Epithelial cell of prostate (primary cell): ENCODE results near the gene PTPRG.
A peak's percentile ranks its signal among the peaks of the same experiment; 100 is the strongest.

Source experiments
- DNase-seq: peaks from one replicate; pipeline ENCODE4 v3.0.0-alpha.2; 2011; ENCODE audit warnings: low read depth, low spot score
- H3K27ac ChIP-seq: fragments of 450-650 bp; 2 replicates; pipeline ENCODE4 v1.5.1; 2017; ENCODE audit warnings: mild to moderate bottlenecking

Gene PTPRG

DNA sequence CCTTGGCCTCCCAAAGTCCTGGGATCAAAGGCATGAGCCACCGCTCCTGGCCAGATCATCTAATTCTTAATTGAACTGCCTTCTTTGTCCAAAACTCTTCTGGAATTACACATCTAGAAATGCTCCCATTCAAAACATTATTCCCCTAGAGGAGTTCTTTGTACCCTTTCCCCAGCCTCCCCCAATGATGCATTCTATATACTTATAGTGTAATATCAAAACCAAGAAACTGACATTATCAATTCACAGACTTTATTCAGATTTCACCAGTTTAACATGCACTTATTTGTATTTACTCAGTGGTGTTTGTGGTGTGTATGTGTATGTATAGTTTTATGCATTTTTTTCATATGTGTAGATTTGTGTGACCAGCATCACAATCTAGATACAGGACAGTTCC lies 85.0 kb downstream of the PTPRG start:
- no peak overlapping the region for H3K27ac ChIP-seq
- no peak for DNase-seq

DNA sequence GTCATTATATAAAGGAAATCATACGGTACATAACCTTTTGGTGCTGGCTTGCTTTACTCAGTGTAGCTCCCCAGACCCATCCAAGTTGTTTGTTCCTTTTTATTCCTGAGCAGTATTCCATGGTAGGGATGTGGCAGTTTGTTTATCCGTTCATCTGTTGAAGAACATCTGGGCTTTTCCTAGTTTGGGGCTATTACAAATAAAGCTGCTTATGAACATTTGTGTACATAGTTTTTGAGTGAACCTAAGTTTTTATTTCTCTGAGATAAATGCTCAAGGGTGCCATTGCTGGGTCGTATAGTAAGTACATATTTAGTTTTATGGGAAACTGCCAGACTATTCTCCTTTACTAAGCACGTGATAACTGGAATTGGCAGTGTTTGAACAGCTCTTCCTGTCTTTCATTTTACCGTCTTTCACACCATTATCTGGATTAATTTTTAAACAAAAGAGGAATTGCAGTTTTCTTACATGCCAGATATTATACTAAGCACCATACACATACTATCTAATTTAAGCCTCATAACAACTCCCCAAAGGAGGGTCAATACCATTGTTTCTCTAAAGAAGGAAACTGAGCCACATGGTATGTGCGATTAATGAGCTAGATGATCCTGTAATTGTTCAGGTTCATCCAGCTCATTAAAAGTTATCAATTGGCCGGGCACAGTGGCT lies 85.6 kb downstream of the PTPRG start:
- no peak for DNase-seq
- no peak overlapping the region for H3K27ac ChIP-seq

DNA sequence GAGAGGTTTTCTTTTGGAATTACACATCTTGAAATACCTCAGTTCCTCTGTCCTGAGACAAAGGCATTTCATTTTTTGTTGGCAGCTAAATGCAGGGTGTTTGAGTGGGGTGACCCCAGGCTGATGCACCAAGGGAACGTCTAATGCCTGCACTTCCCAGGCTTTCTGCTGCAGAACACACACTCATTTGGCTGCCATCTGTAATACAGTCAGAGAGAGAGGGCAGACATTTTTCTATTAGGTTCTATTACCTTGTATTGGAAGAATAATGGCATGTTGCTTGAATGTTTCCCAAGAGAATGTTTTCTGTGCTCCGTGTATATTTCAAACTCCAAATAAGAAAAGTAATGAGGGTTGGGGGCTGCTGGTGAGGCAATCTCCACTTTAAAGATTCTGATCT lies 87.1 kb downstream of the PTPRG start:
- no peak for DNase-seq

DNA sequence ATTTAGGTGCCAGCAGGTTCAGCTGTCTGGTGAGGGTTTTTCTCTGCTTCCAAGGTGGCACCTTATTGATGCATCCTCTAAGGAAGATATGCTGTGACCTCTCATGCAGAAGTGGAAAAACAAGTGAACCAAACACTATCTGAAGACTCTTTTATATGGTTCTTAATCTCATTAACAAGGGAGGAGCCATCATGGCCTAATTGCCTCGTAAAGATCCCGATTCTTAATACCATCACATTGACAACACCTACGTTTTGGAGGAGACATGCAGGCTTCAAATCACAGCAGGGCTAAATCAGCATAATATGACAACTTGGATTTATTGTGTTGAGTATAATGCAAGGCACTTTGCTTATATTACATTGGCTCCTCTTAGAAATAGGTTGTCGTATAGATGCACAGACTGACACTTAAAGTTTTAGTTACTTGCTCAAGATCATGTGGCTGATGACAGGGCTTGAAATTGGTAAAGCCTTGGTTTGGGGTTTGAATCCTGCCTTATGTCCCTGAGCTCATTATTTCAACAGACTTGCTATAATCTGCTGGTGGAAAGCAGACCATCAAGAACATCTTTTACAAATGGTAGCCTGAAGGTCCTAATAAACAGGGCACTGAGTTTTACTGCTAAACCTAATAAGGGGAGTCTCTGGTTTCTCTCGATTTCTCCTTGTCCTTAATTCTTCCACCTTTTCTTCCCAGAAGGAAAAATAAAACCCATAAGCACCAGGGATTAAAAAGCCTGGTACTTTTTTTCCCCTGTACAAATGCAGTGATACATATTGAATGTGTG lies 88.2 kb downstream of the PTPRG start:
- DNase-seq = no peak
- H3K27ac ChIP-seq = no peak overlapping the region

More for the DNA sequence above, 87.1 kb downstream of the PTPRG start:
- no peak overlapping the region for H3K27ac ChIP-seq

DNA sequence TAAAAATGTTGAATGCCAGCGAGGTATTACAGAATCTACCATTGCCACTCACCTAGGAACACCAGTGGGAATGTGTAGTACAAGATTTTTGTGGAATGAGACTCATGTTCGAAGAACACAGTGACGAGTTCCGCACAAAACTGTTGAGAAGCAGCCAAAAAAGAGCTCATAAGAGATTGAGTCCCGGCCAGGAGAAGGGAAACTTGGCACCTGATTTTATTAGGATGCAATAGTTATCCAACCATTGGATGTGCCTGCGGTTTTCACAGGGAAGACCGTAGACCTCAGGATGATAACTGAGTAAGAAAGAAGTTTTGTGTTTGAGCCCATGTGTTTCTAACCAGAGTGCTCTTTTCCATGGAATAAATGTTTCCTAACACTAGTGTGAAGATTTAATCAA lies 88.9 kb downstream of the PTPRG start:
- no peak overlapping the region for H3K27ac ChIP-seq
- no peak for DNase-seq

DNA sequence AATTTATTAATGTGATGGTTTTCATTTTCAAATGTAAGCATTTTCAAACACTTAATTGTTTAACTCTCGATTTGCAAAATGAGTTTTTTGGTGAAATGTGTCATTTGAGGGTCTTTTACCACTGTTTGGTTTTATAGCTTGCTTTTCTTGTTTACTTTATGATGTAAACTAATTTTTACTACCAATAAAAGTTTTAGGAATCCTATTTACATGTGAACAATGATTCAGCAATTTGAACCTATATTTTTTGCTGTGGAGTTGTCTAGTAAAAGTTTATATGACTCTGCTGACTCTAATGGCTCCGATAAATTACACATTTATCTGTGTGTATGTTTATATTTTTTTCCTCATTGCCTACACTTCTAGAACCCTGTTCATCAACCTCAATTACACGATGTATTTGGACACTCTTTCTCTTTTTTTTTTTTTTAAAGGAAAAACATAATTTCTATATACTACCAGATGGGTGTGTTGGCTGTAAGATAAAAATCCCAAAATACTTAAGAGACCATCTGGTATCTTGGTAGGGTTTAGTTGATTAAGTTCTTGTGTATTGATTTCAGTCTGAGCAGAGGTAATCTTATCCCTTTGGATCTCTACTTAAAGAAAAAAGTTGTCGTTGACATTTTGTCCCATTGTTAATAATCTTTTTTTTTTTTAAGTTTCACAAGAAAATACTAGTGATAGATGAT lies 89.5 kb downstream of the PTPRG start:
- DNase-seq = no peak
- no peak overlapping the region for H3K27ac ChIP-seq

DNA sequence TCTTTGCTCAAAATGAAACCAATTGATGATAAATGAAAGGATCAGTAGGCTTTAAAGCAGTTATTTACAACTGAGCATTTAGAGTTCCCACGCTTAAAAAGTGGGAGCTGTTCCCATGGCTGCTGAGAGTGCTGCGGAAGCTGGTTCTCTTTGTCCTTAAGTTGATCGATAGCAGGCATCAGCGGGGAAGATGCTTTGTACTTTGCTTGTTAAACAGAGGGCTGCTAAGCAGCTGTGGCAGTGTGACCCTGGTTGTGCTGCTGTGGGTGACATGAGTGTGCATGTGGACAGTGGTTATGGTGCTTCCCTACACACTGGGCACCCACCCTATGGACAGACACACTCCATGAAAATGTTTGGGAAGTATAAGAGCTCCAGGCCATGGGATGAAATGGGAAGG lies 96.3 kb downstream of the PTPRG start:
- no peak for DNase-seq

DNA sequence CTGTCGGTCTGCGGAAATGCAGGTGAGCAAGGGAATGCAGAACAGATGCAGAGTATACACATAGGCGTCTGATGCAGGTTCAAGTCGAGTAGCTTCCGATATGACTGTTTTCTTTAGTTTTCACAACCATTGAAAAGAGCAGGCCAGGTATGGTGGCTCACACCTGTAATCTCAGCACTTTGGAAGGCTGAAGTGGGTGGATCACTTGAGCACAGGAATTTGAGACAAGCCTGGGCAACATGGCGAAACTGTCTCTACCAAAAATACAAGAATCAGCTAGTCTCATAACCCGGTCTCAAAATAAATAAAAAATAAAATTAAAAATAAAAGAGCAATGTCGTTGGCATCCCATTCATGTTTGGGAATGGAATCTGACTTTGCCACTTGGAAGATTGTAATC lies 101.5 kb downstream of the PTPRG start:
- peak overlapping the region; percentile 35 for H3K27ac ChIP-seq
- DNase-seq = no peak

More for the DNA sequence above, 96.3 kb downstream of the PTPRG start:
- H3K27ac ChIP-seq = no peak overlapping the region

DNA sequence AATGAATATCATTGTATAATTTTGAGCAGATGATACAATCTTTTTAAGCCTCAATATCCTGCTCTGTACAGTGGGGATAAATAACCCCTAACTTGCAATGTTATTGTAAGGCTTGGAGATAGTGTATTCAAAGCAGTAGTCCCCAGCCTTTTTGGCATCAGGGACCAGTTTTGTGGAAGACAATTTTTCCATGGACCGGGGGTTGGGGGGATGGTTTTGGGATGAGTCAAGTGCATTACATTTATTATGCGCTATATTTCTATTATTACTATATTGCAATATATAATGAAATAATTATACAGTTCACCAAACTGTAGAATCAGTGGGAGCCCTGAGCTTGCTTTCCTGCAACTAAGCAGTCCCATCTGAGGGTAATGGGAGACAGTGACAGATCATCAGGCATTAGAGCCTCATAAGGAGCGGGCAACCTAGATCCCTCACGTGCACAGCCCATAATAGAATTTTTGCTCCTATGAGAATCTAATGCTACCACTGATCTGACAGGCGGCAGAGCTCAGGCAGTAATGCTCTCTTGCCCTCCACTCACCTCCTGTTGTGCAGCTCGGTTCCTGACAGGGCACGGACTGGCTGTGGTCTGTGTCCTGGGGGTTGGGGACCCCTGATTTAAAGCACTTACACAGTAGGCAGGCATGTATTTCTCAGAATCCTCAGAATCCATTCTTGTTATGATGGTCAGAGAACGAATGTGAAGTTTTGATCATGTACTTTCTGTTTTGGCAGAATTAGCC lies 102.2 kb downstream of the PTPRG start:
- no peak for DNase-seq
- H3K27ac ChIP-seq = peak overlapping the region; percentile 35

DNA sequence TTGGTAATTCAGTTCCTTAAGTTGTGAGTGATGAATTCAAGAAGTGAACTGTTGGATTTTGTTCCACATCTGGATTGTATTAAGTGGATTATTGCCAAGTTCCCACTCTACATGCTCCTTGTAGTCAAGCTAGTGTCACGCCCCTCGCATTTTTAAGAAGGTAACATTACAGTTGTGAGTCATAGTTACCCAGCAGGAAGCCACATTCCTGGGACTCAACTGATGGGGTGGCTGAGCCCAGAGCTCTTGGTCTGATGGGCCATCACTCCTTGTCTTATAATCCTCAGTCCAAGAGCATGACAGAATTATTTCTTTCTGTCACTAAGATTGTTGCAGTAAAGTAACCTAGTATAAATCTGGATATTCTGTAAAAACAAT lies 102.7 kb downstream of the PTPRG start:
- H3K27ac ChIP-seq = peak overlapping the region; percentile 35
- DNase-seq = peak; percentile 12

DNA sequence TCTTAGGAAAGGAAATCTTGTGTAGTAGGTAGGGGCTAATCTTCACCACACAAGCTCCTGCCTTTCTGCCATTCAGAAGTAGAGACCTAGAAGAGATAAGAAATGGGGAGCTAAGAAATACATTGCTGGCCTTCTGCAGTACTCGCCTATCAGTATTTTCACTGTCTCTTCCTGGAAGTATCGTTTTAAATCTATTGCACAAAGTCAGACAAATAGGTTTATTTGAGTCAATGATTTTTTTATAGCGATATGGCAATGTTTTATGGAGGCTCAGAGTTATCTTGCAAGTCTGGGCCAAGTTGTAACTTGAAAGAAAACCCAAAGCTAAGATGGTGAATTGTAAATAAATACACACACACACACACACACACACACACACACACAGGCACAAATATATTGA lies 103.8 kb downstream of the PTPRG start:
- DNase-seq = no peak

DNA sequence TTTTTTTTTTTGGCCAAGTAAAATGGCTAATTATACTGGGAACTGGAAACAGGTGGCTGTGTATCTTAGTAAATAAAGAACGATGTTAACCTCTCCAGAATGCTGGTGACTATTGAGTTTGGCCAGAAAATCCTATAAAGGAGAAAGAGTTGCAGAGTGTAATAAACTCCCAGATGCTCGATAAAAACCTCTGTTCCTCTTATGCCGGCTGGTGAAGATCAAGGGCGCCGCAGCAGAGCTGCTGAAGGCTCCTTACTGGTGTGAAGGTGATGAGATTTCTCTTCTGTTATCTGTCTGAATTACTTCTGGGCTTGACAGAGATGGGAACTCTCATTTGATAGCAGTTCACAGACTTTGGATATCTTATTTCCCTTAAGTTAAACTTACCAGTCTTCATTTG lies 104.6 kb downstream of the PTPRG start:
- DNase-seq = no peak
- H3K27ac ChIP-seq = no peak overlapping the region

More for the DNA sequence above, 103.8 kb downstream of the PTPRG start:
- no peak overlapping the region for H3K27ac ChIP-seq

DNA sequence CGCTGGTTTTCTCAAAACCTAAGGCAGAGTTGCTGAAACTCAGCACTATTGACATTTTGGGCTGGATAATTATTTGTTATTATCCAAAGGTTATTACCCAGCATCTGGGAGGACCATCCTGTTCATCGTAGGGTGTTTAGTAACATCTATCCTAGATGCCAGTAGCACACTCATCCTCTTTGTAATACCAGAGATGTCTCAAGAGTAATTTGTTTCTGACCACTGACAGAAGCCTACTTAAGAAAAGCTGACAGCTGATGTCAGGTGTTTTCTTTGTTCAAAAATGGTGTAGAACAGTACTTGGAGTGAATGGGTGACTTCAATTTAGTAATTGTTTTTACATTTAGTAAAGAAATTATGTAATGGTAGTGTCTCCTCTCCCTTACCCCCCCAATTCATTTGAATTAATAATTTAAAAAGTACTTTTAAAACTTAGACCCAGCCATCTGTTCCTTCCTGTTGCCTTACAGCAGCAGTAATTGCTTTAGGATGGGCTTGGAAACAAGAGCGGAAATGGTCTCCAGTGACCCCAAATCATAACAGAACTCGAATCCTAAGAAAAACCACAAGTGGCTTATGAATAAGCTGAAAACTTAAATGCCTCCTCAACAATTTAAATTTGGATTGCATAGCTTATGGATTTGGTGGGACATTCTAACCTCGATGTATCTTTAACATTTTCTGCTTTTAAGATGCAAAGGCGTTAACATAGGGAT lies 105.4 kb downstream of the PTPRG start:
- no peak for DNase-seq
- no peak overlapping the region for H3K27ac ChIP-seq

DNA sequence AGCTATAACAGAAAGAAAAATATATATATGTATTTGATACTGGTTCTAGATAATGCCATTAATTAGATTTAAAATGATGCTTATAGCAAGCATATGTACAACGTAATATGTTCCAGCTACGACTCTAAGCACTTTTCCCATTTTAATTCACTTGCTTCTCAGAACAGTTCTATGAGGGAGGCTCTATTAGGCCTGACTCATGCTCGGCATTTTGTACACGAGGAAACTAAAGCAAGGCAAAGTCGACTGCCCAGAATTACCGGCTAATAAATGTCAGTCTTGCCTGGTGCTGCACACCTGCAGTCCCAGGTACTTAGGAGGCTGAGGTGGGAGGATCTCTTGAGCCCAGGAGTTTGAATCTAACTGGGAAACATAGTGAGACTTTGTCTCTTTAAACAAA lies 106.0 kb downstream of the PTPRG start:
- DNase-seq = peak; percentile 18
- H3K27ac ChIP-seq = no peak overlapping the region

DNA sequence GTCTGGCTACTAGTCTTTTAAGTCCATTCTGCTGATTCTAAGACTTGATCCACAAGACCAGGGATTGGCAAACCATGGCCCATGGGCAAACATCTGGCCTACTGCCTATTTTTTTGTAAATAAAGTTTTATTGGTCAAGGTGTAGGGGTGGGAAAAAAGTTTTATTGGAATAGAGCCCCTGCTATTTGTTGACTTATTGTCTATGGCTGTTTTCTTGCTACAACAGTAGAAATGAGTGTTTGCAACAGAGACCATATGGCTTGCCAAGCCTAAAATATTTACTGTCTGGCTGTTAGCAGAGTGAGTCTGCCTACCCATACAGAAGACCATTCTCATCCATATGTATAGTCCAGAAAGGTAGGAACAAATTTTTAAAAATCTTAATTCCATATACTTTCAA lies 106.4 kb downstream of the PTPRG start:
- H3K27ac ChIP-seq = no peak overlapping the region
- no peak for DNase-seq

DNA sequence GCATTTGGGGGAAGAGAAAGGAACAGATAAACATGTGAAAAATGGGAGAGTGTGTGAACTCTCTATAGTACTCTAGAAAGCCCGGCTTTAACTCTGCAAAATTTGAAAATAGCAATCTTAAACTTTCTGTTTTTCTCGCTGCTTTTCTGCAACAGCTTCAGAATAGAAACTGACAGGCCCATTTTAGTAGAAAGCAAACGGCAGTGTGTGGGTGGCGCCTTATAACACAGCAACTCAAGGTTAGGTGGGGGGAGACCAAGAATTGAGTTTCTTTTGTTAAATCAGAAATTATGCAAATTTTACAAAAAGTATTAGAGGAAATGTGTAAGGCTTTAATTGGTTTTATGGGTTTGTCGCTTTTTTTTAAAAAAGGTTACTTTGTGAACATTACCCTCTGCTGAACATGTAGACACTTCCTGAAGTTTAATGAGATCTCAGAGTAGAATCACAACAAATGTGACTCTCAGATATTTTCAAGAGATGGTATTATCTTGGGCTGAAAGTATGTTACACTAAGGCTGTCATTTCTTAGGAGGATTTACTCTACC lies 107.0 kb downstream of the PTPRG start:
- no peak for DNase-seq
- H3K27ac ChIP-seq = no peak overlapping the region

DNA sequence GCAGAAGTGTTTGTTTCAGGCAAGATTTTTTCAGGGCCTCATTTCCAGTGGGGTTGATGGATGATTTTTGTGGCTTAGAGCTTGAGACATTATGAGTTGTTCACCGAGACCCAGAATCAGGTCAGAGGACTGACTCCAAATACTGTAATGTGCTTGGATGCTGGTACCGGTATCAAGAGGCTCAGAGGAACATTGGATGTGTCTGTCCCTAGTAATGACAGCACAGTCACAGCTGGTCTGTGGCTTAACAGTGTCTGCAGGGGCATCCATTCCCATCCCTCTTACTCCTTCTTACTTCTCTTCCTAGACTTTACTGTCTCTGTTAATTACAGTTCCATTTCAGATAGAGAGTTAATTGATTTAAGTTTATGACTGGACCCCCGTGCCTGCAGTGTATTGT lies 107.8 kb downstream of the PTPRG start:
- DNase-seq = no peak
- no peak overlapping the region for H3K27ac ChIP-seq

DNA sequence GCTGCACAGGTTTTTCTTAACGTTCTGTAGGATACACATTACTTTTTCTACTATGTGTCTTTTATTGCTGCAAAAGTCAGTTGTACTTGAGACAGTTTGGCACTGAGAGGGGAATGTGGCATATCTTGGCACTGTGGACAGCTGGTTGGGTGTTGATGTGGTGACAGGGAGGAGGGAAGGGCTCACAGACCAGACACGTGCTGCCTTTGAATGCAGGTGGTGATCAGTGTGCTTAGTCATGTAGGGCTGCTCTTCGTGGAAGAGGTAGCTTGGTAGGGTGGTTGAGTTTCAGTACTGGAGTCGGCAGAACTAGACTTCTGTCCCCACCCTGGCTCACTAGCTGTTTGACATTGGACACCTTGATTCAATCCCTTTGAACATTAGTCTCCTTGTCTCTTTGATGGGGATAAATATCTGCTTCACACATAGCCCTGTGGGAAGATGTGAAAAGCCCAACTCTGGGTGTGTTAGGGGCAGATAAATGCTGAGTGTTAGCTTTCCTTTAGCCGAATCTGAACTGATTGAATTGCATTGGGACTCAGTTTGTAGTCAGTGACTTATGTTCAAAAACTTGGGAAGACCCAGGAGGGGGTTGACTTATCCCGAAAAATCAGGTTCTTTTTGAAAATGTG lies 108.4 kb downstream of the PTPRG start:
- no peak overlapping the region for H3K27ac ChIP-seq
- DNase-seq = peak; percentile 40

DNA sequence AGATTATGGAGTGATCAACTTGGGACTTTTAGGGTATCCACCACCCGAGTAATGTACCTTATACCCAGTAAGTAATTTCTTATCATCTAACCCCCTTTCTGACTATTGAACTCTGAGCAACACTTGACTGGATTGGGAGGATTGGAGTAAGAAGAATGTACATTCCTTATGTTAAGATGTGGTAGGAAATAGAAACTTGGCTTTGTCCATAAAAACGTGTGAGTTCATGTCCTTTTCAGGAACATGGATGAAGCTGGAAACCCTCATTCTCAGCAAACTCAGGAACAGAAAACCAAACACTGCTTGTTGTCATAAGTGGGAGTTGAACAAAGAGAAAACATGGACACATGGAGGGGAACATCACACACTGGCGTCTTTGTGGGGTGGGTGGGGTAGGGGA lies 112.3 kb downstream of the PTPRG start:
- H3K27ac ChIP-seq = no peak overlapping the region
- no peak for DNase-seq
